Endothelial cell of umbilical vein (primary cell): ENCODE measurements around the gene ZMIZ1. TPM values are rescaled to one million over a fixed set of nuclear protein-coding genes. Genes with fewer than 3 reads are reported as not detected.
"Not testable (repeated sequence)": the region's sequence is repeated elsewhere in the genome, so short reads cannot be mapped to it uniquely, and the experiment has no call there.

ENCODE experiments used
- BruUV-seq: library from RNA; stranded (reverse); fragments of 400-500 nt; replicated peaks from 2 replicates; lab custom pipeline; 2021; lab: Mats Ljungman, UMichigan
- CTCF ChIA-PET: fragments of 300-600, 350-600 bp; sonication (Branson Sonifier 250); formaldehyde crosslinking; loops from one replicate; lab custom pipeline; 2021; ENCODE audit warnings: antibody characterized with exemption, inconsistent platforms; lab: Charles Lee
- POLR2A ChIA-PET: fragments of 300-600, 350-600 bp; sonication (Branson Sonifier 250); formaldehyde crosslinking; loops from one replicate; lab custom pipeline; 2021; ENCODE audit warnings: antibody characterized with exemption, inconsistent platforms; lab: Charles Lee
- DNase-seq: peaks from one replicate; pipeline ENCODE4 v3.0.0-alpha.2; 2011; ENCODE audit warnings: low read depth, low spot score
- FAIRE-seq: peaks from 2 replicates; lab custom pipeline; 2011; peaks lifted over from hg19 to GRCh38; lab: Jason Lieb, UNC
- H2AFZ ChIP-seq: 2 replicates; pipeline ENCODE4 v1.6.0; 2012; ENCODE audit warnings: low read depth, low read length, control low read depth, inconsistent platforms
- H3K27ac ChIP-seq: 2 replicates; pipeline ENCODE4 v1.5.1; 2011; ENCODE audit warnings: low read depth, mild to moderate bottlenecking, control low read depth, low read length, moderate library complexity; ENCODE audit not compliant: insufficient read depth
- H3K27me3 ChIP-seq, 2 experiments: 2 replicates each; pipeline versions ENCODE4 v1.6.0 to v1.6.1; 2011; ENCODE audit warnings: low read length in 2 of 2, mixed read lengths in 1 of 2; ENCODE audit not compliant: control insufficient read depth in 2 of 2, insufficient read depth in 2 of 2
- H3K36me3 ChIP-seq, 2 experiments: 2 replicates in 1 of 2; 3 replicates in 1 of 2; pipeline ENCODE4 v1.5.1; 2011; ENCODE audit warnings: low read length in 2 of 2, mild to moderate bottlenecking in 1 of 2, moderate library complexity in 1 of 2; ENCODE audit not compliant: control insufficient read depth in 2 of 2, insufficient read depth in 2 of 2; ENCODE audit errors: extremely low read depth in 1 of 2
- H3K4me1 ChIP-seq: 3 replicates; pipeline ENCODE4 v1.5.1; 2011; ENCODE audit warnings: mild to moderate bottlenecking, low read length; ENCODE audit not compliant: control insufficient read depth, insufficient read depth; ENCODE audit errors: extremely low read depth
- H3K4me2 ChIP-seq: 2 replicates; pipeline ENCODE4 v1.6.1; 2011; ENCODE audit warnings: low read length, control low read depth, mixed read lengths; ENCODE audit not compliant: insufficient read depth
- H3K4me3 ChIP-seq, 3 experiments: fragments of 200-600 bp in 1 of 3; sonication (generic), shearing (Covaris generic) in 1 of 3; replicated peaks in 1 of 3; 2 replicates each; pipeline ENCODE4 v1.5.1; 2011 to 2016; ENCODE audit warnings: control low read depth in 3 of 3, low read length in 3 of 3, mild to moderate bottlenecking in 2 of 3, inconsistent platforms in 1 of 3, low read depth in 1 of 3, moderate library complexity in 1 of 3; ENCODE audit not compliant: insufficient read depth in 1 of 3
- H3K79me2 ChIP-seq: 2 replicates; pipeline ENCODE4 v1.6.0; 2012; ENCODE audit warnings: low read length, inconsistent platforms; ENCODE audit not compliant: control insufficient read depth, insufficient read depth
- H3K9ac ChIP-seq: replicated peaks from 2 replicates; pipeline ENCODE3; 2011; ENCODE audit warnings: low read length, control low read depth; ENCODE audit not compliant: insufficient read depth; ENCODE audit errors: extremely low read depth
- H3K9me1 ChIP-seq: replicated peaks from 3 replicates; pipeline ENCODE4 v1.6.0; 2011; ENCODE audit warnings: mild to moderate bottlenecking, low read length; ENCODE audit not compliant: control insufficient read depth, insufficient read depth; ENCODE audit errors: extremely low read depth
- H3K9me3 ChIP-seq: replicated peaks from 2 replicates; pipeline ENCODE4 v1.5.1; 2012; ENCODE audit warnings: low read length, inconsistent platforms; ENCODE audit not compliant: control insufficient read depth, insufficient read depth
- H4K20me1 ChIP-seq: replicated peaks from 2 replicates; pipeline ENCODE3; 2011; ENCODE audit warnings: mild to moderate bottlenecking, low read length; ENCODE audit not compliant: control insufficient read depth, insufficient read depth; ENCODE audit errors: extremely low read depth
- GATA2 ChIP-seq: IDR thresholded peaks from 2 replicates; pipeline ENCODE4 v1.7.0; 2011; ENCODE audit warnings: low read depth, mild to moderate bottlenecking, moderate library complexity, mixed read lengths, low read length; ENCODE audit not compliant: insufficient read length, insufficient read depth
- JUN ChIP-seq: IDR thresholded peaks from 2 replicates; pipeline ENCODE4 v1.6.1; 2011; ENCODE audit warnings: borderline replicate concordance, low read depth; ENCODE audit not compliant: insufficient read length, insufficient read depth
- POLR2A ChIP-seq: IDR thresholded peaks from 2 replicates; pipeline ENCODE4 v1.6.1; 2012; ENCODE audit warnings: low read depth, mild to moderate bottlenecking, control low read depth, low read length
- POLR2AphosphoS5 ChIP-seq: IDR thresholded peaks from 2 replicates; pipeline ENCODE4 v1.6.1; 2012; ENCODE audit warnings: low read depth, mild to moderate bottlenecking, control low read depth, low read length, moderate library complexity; ENCODE audit not compliant: insufficient read depth
- dilution Hi-C: fragments of 300-500 bp; cut with MboI; formaldehyde crosslinking; loops from one replicate; pipeline ENCODE4 v1.15.0; 2019; ENCODE audit warnings: low sequenced_read_pairs; ENCODE audit not compliant: extremely low pct_ligation_motif_present
- intact Hi-C: fragments of 100-400 bp; cut with micrococcal nuclease; formaldehyde crosslinking; loops from one replicate; pipeline ENCODE4 v1.10.0; 2022
- polyA plus RNA-seq, 4 experiments: library from polyadenylated mRNA; depleted of rRNA in 3 of 4; stranded (reverse) in 3 of 4; unstranded in 1 of 4; fragments of >200 nt; gene quantifications; 2 replicates each; pipeline versions ENCODE4 v1.2.1 to v1.2.3, GENCODE V29; 2011 to 2012; ENCODE audit warnings: missing spikeins in 1 of 4
- total RNA-seq: library from RNA; stranded (reverse); gene quantifications from 2 replicates; pipeline ENCODE4 v1.2.3, GENCODE V29; 2021

Gene ZMIZ1
- total and polyA plus RNA-seq, 2 donors (not counting 3 experiments of a cell fraction or from before 2014, with no cell fraction given): 12.5 to 46.7 TPM

DNA sequence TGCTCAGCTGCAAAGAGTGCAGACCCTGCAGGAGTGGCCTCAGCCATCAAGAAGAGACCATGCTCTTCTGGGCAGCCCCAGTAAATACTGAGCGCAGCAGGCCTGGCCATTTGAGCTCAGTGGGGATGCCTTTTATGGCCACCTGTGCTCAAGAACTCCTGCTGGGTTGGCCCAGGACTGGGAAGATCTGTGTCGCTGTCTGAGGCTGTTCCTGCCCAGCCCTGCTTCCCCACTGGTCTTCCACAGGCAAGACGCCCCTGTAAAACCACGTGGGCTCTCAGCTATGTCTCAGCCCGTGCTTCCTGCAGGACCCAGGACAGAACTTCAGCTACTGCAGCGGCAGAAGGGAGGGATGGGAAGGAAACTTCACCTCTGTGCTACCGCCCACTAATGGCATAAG lies 268.0 kb downstream of the ZMIZ1 start:
- H3K9me1 ChIP-seq: no peaks in the 10 kb centered on the region
- H3K36me3 ChIP-seq: no peaks in the 10 kb centered on the region
- intact Hi-C loops: no loop called here
- H3K79me2 ChIP-seq: no peaks in the 10 kb centered on the region
- H3K4me3 ChIP-seq: no peak overlapping the region
- no peaks in the 10 kb centered on the region for H3K27me3 ChIP-seq
- BruUV-seq: no TSS peak
- DNase-seq (no peak), FAIRE-seq (no peak)
- H3K9ac ChIP-seq: no peak overlapping the region
- ChIA-PET POLR2A (no interaction called here), CTCF (interaction anchor here (1.2 kb wide), 1 partner anchor 21 kb away, joined by 4 read pairs; no protein-coding TSS in a partner anchor)
- TF ChIP-seq POLR2A: no peak
- no peak for TF ChIP-seq POLR2AphosphoS5
- TF ChIP-seq JUN: no peak
- no peak for TF ChIP-seq GATA2
- no peak overlapping the region for H2AFZ ChIP-seq
- no peaks in the 10 kb centered on the region for H3K9me3 ChIP-seq
- H4K20me1 ChIP-seq: no peaks in the 10 kb centered on the region
- H3K27ac ChIP-seq: no peak overlapping the region
- H3K4me2 ChIP-seq: no peak overlapping the region
- dilution Hi-C loops: no loop called here
- no peaks in the 10 kb centered on the region for H3K4me1 ChIP-seq

DNA sequence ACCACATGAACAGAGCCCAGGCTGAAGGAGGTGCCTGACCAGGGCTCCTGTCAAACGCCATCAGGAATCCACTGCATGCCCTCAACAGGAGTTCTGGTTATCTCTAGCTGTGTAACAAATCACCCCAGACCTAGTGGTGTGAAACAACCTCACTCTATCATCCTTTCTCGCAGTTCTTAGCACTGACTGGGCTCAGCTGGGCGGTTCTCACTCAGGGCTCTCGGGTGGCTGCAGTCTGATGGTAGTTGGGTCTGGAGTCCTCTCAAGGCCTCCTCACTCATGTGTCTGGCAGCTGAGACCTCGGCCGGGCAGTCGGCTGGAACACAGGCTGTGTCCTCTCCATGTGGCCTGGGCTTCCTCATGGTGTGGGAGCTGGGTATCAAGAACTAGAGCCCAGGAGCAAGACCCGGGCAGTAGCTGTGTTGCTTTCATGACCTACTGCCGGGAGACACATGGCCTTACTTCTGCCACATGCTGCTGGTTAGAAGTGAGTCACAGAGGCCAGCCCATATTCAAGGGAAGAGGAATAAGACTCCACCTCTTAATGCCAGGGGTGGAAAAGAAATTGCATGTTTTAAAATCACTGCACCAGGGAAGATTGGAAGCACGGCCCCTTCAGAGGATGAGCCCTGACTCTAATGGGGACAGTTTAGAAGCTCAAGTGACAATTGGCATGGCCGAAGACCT lies 269.2 kb downstream of the ZMIZ1 start:
- H4K20me1 ChIP-seq, intact Hi-C loops, H3K27me3 ChIP-seq, H3K9me3 ChIP-seq, H3K9ac ChIP-seq, H3K36me3 ChIP-seq, POLR2A ChIA-PET, H3K79me2 ChIP-seq, H3K4me2 ChIP-seq, dilution Hi-C loops, H3K9me1 ChIP-seq, H3K4me1 ChIP-seq, DNase-seq, H3K27ac ChIP-seq, H3K4me3 ChIP-seq, FAIRE-seq, BruUV-seq, H2AFZ ChIP-seq: not testable (repeated sequence)
- CTCF ChIA-PET: interaction anchor here (1.2 kb wide), 1 partner anchor 20 kb away, joined by 4 read pairs; no protein-coding TSS in a partner anchor
